GM23338 (cell line): Measurements from ENCODE around the gene SMTNL1. TPM values are rescaled to one million over a fixed set of nuclear protein-coding genes. Genes with fewer than 3 reads are reported as not detected.

Source experiments
- ATAC-seq: fragments of 200-7000 bp; cut with Tn5 transposase; 3 replicates; pipeline ENCODE4 v1.9.1; 2020
- DNase-seq: peaks from one replicate; pipeline ENCODE4 v3.0.0-alpha.2; 2015; ENCODE audit warnings: low spot score
- H2AFZ ChIP-seq: fragments of 200-600 bp; sonication (generic); 2 replicates; pipeline ENCODE4 v1.8.0; 2016; ENCODE audit warnings: antibody characterized with exemption, mild to moderate bottlenecking, moderate library complexity
- H3F3A ChIP-seq: fragments of 200-600 bp; sonication (generic); replicated peaks from 2 replicates; pipeline ENCODE4 v1.8.0; 2017; ENCODE audit warnings: antibody characterized with exemption, mixed run types, low read depth
- H3K27ac ChIP-seq: fragments of 200-600 bp; sonication (generic); 2 replicates; pipeline ENCODE4 v1.6.1; 2016; ENCODE audit warnings: low read depth
- H3K27me3 ChIP-seq: fragments of 200-600 bp; sonication (generic); 2 replicates; pipeline ENCODE4 v1.8.0; 2016; ENCODE audit warnings: mild to moderate bottlenecking, mixed run types, moderate library complexity; ENCODE audit not compliant: insufficient read depth
- H3K36me3 ChIP-seq: fragments of 200-600 bp; sonication (generic); 2 replicates; pipeline ENCODE4 v1.8.0; 2016; ENCODE audit warnings: mild to moderate bottlenecking; ENCODE audit not compliant: insufficient read depth
- H3K4me1 ChIP-seq: fragments of 200-600 bp; sonication (generic); 2 replicates; pipeline ENCODE4 v1.8.0; 2016; ENCODE audit warnings: mild to moderate bottlenecking, moderate library complexity; ENCODE audit not compliant: insufficient read depth
- H3K4me2 ChIP-seq: fragments of 200-600 bp; sonication (generic); 2 replicates; pipeline ENCODE4 v1.7.1; 2017; ENCODE audit warnings: mixed run types
- H3K4me3 ChIP-seq: fragments of 200-600 bp; sonication (generic); 2 replicates; pipeline ENCODE4 v1.6.1; 2016; ENCODE audit warnings: mixed run types
- H3K79me2 ChIP-seq: fragments of 200-600 bp; sonication (generic); replicated peaks from 2 replicates; pipeline ENCODE4 v1.8.0; 2017; ENCODE audit warnings: mild to moderate bottlenecking; ENCODE audit not compliant: insufficient read depth
- H3K9me2 ChIP-seq: fragments of 200-600 bp; sonication (generic); 2 replicates; pipeline ENCODE4 v1.8.0; 2017; ENCODE audit not compliant: insufficient read depth
- H4K20me1 ChIP-seq: fragments of 200-600 bp; sonication (generic); replicated peaks from 2 replicates; pipeline ENCODE4 v1.8.0; 2017; ENCODE audit warnings: mild to moderate bottlenecking; ENCODE audit not compliant: insufficient read depth
- H3K27ac Mint-ChIP-seq: 2 replicates; pipeline ENCODE4 v1.8.0; 2020; ENCODE audit warnings: inconsistent platforms, mild to moderate bottlenecking, moderate library complexity, mixed read lengths
- H3K27me3 Mint-ChIP-seq: 3 replicates; pipeline ENCODE4 v1.8.0; 2022; ENCODE audit warnings: low read depth, mild to moderate bottlenecking, moderate library complexity, mixed read lengths, inconsistent platforms; ENCODE audit not compliant: insufficient read depth, poor library complexity
- H3K36me3 Mint-ChIP-seq: 3 replicates; pipeline ENCODE4 v1.8.0; 2021; ENCODE audit warnings: low read depth, mild to moderate bottlenecking, inconsistent platforms, moderate library complexity, mixed read lengths
- H3K4me1 Mint-ChIP-seq: 3 replicates; pipeline ENCODE4 v1.8.0; 2020; ENCODE audit warnings: mild to moderate bottlenecking, inconsistent platforms, mixed read lengths
- H3K4me3 Mint-ChIP-seq: 3 replicates; pipeline ENCODE4 v1.8.0; 2021; ENCODE audit warnings: moderate library complexity, mild to moderate bottlenecking, inconsistent platforms, mixed read lengths
- H3K9me3 Mint-ChIP-seq: 3 replicates; pipeline ENCODE4 v1.8.0; 2020; ENCODE audit warnings: moderate library complexity, mild to moderate bottlenecking, inconsistent platforms, mixed read lengths
- CREB1 ChIP-seq: fragments of 250-450 bp; sonication (Bioruptor Pico); IDR thresholded peaks from 2 replicates; pipeline ENCODE4 v1.5.0; 2020; ENCODE audit warnings: low read depth, mild to moderate bottlenecking, moderate library complexity
- EZH2 ChIP-seq: fragments of 200-600 bp; sonication (generic); IDR thresholded peaks from one replicate; pipeline ENCODE4 v1.8.0; 2017; ENCODE audit warnings: antibody characterized with exemption, mild to moderate bottlenecking, low read depth; ENCODE audit not compliant: unreplicated experiment
- EZH2phosphoT487 ChIP-seq: fragments of 200-600 bp; sonication (generic); IDR thresholded peaks from one replicate; pipeline ENCODE4 v1.8.1; 2018; ENCODE audit warnings: antibody characterized with exemption; ENCODE audit not compliant: unreplicated experiment
- JUNB ChIP-seq: IDR thresholded peaks from one replicate; pipeline ENCODE4 v1.6.1; 2016; ENCODE audit warnings: antibody characterized with exemption; ENCODE audit not compliant: unreplicated experiment
- NANOG ChIP-seq: IDR thresholded peaks from 2 replicates; pipeline ENCODE4 v1.6.1; 2016; ENCODE audit warnings: antibody characterized with exemption, borderline replicate concordance
- POLR2AphosphoS5 ChIP-seq: IDR thresholded peaks from 2 replicates; pipeline ENCODE4 v1.6.1; 2016; ENCODE audit warnings: antibody characterized with exemption, low read depth
- STAT1 ChIP-seq: IDR thresholded peaks from one replicate; pipeline ENCODE4 v1.6.1; 2016; ENCODE audit warnings: antibody characterized with exemption; ENCODE audit not compliant: unreplicated experiment
- ZNF114 ChIP-seq: fragments of 250-450 bp; sonication (Bioruptor Pico); IDR thresholded peaks from 2 replicates; pipeline ENCODE4 v1.5.0; 2020; ENCODE audit warnings: mild to moderate bottlenecking, moderate library complexity
- ZNF331 ChIP-seq: fragments of 250-450 bp; sonication (Bioruptor Pico); IDR thresholded peaks from 2 replicates; pipeline ENCODE4 v1.5.0; 2020; ENCODE audit warnings: low read depth, mild to moderate bottlenecking, moderate library complexity
- polyA plus RNA-seq: library from polyadenylated mRNA; unstranded; fragments of >200 nt; fragmentation: Nextera tagmentation; extraction: Ambion mirVana; gene quantifications from 2 replicates; pipeline ENCODE4 v1.2.1, GENCODE V29; 2016
- total RNA-seq: library from RNA; depleted of rRNA; stranded (reverse); fragments of >200 nt; shearing (Covaris generic); gene quantifications from 2 replicates; pipeline ENCODE4 v1.2.3, GENCODE V29; 2014
- TF ChIP-seq, protein P1 (sequence below): fragments of 250-450 bp; sonication (Bioruptor Pico); IDR thresholded peaks from 2 replicates; pipeline ENCODE4 v1.5.0; 2020; ENCODE audit warnings: mild to moderate bottlenecking, moderate library complexity
- TF ChIP-seq, protein P2 (sequence below): IDR thresholded peaks from one replicate; pipeline ENCODE4 v1.6.1; 2018; ENCODE audit warnings: antibody characterized with exemption; ENCODE audit not compliant: unreplicated experiment
- TF ChIP-seq, protein P3 (sequence below): IDR thresholded peaks from 2 replicates; pipeline ENCODE4 v1.6.1; 2016; ENCODE audit warnings: antibody characterized with exemption
- TF ChIP-seq, protein P4 (sequence below), 2 experiments: fragments of 200-600 bp in 1 of 2; sonication (generic) in 1 of 2; conservative IDR thresholded peaks; 2 replicates each; pipeline versions ENCODE4 v1.5.1 to v1.6.1; 2016 to 2017; ENCODE audit warnings: antibody characterized with exemption in 2 of 2, low read depth in 2 of 2, mild to moderate bottlenecking in 2 of 2, moderate library complexity in 1 of 2

SMTNL1 gene
- total and polyA plus RNA-seq, 2 experiments from 2014 or later: 0.31 to 0.70 TPM

DNA sequence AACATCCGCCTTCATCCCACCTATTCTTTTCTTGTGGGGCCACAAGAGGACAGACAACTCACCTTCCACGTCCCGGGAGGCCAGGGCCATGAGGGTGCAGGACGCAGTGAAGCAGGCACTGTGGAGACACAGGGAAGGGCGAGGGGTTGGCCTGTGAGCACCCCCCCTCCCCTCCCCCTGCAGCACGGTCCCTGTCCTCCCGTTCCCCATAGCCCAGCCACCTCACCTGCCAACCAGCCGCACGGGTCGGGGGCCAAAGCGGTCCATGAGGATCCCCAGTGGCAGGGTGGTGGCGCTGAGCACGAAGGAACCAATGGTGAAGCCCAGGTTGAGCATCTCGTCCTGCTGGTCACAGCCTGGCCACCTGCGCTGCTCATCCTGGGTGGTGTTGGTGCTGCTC is 36.5 kb upstream of the SMTNL1 start:
- ATAC-seq: no peak
- H3K4me1 Mint-ChIP-seq: peaks cover 57% of the 10 kb centered on the region
- H3K4me3 Mint-ChIP-seq: no peak overlapping the region
- H3K27me3 Mint-ChIP-seq: peaks cover 16% of the 10 kb centered on the region
- Histone ChIP-seq H2AFZ (no peak overlapping the region), H3K36me3 (peaks cover under 1% of the 10 kb centered on the region; the same call in 1 of the 2 replicates), H3K27ac (no peak overlapping the region), H4K20me1 (peaks cover 15% of the 10 kb centered on the region), H3K4me2 (no peak overlapping the region), H3K27me3 (no peaks in the 10 kb centered on the region), H3K9me2 (no peaks in the 10 kb centered on the region), H3K79me2 (peaks cover 23% of the 10 kb centered on the region; the same call in 1 of the 2 replicates), H3K4me3 (no peak overlapping the region), H3F3A (peaks cover 14% of the 10 kb centered on the region), H3K4me1 (peaks cover 31% of the 10 kb centered on the region)
- TF ChIP-seq, protein P1, sequence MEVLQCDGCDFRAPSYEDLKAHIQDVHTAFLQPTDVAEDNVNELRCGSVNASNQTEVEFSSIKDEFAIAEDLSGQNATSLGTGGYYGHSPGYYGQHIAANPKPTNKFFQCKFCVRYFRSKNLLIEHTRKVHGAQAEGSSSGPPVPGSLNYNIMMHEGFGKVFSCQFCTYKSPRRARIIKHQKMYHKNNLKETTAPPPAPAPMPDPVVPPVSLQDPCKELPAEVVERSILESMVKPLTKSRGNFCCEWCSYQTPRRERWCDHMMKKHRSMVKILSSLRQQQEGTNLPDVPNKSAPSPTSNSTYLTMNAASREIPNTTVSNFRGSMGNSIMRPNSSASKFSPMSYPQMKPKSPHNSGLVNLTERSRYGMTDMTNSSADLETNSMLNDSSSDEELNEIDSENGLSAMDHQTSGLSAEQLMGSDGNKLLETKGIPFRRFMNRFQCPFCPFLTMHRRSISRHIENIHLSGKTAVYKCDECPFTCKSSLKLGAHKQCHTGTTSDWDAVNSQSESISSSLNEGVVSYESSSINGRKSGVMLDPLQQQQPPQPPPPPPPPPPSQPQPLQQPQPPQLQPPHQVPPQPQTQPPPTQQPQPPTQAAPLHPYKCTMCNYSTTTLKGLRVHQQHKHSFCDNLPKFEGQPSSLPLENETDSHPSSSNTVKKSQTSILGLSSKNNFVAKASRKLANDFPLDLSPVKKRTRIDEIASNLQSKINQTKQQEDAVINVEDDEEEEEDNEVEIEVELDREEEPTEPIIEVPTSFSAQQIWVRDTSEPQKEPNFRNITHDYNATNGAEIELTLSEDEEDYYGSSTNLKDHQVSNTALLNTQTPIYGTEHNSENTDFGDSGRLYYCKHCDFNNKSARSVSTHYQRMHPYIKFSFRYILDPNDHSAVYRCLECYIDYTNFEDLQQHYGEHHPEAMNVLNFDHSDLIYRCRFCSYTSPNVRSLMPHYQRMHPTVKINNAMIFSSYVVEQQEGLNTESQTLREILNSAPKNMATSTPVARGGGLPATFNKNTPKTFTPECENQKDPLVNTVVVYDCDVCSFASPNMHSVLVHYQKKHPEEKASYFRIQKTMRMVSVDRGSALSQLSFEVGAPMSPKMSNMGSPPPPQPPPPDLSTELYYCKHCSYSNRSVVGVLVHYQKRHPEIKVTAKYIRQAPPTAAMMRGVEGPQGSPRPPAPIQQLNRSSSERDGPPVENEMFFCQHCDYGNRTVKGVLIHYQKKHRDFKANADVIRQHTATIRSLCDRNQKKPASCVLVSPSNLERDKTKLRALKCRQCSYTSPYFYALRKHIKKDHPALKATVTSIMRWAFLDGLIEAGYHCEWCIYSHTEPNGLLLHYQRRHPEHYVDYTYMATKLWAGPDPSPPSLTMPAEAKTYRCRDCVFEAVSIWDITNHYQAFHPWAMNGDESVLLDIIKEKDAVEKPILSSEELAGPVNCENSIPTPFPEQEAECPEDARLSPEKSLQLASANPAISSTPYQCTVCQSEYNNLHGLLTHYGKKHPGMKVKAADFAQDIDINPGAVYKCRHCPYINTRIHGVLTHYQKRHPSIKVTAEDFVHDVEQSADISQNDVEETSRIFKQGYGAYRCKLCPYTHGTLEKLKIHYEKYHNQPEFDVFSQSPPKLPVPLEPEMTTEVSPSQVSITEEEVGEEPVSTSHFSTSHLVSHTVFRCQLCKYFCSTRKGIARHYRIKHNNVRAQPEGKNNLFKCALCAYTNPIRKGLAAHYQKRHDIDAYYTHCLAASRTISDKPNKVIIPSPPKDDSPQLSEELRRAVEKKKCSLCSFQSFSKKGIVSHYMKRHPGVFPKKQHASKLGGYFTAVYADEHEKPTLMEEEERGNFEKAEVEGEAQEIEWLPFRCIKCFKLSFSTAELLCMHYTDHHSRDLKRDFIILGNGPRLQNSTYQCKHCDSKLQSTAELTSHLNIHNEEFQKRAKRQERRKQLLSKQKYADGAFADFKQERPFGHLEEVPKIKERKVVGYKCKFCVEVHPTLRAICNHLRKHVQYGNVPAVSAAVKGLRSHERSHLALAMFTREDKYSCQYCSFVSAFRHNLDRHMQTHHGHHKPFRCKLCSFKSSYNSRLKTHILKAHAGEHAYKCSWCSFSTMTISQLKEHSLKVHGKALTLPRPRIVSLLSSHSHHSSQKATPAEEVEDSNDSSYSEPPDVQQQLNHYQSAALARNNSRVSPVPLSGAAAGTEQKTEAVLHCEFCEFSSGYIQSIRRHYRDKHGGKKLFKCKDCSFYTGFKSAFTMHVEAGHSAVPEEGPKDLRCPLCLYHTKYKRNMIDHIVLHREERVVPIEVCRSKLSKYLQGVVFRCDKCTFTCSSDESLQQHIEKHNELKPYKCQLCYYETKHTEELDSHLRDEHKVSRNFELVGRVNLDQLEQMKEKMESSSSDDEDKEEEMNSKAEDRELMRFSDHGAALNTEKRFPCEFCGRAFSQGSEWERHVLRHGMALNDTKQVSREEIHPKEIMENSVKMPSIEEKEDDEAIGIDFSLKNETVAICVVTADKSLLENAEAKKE (CRISPR knock-in tag): no peak
- no peak for TF ChIP-seq POLR2AphosphoS5
- TF ChIP-seq JUNB: no peak
- TF ChIP-seq, protein P2, sequence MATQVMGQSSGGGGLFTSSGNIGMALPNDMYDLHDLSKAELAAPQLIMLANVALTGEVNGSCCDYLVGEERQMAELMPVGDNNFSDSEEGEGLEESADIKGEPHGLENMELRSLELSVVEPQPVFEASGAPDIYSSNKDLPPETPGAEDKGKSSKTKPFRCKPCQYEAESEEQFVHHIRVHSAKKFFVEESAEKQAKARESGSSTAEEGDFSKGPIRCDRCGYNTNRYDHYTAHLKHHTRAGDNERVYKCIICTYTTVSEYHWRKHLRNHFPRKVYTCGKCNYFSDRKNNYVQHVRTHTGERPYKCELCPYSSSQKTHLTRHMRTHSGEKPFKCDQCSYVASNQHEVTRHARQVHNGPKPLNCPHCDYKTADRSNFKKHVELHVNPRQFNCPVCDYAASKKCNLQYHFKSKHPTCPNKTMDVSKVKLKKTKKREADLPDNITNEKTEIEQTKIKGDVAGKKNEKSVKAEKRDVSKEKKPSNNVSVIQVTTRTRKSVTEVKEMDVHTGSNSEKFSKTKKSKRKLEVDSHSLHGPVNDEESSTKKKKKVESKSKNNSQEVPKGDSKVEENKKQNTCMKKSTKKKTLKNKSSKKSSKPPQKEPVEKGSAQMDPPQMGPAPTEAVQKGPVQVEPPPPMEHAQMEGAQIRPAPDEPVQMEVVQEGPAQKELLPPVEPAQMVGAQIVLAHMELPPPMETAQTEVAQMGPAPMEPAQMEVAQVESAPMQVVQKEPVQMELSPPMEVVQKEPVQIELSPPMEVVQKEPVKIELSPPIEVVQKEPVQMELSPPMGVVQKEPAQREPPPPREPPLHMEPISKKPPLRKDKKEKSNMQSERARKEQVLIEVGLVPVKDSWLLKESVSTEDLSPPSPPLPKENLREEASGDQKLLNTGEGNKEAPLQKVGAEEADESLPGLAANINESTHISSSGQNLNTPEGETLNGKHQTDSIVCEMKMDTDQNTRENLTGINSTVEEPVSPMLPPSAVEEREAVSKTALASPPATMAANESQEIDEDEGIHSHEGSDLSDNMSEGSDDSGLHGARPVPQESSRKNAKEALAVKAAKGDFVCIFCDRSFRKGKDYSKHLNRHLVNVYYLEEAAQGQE: no peak
- TF ChIP-seq, protein P3, sequence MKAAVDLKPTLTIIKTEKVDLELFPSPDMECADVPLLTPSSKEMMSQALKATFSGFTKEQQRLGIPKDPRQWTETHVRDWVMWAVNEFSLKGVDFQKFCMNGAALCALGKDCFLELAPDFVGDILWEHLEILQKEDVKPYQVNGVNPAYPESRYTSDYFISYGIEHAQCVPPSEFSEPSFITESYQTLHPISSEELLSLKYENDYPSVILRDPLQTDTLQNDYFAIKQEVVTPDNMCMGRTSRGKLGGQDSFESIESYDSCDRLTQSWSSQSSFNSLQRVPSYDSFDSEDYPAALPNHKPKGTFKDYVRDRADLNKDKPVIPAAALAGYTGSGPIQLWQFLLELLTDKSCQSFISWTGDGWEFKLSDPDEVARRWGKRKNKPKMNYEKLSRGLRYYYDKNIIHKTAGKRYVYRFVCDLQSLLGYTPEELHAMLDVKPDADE: no peak
- no peak for TF ChIP-seq EZH2
- TF ChIP-seq, protein P4, sequence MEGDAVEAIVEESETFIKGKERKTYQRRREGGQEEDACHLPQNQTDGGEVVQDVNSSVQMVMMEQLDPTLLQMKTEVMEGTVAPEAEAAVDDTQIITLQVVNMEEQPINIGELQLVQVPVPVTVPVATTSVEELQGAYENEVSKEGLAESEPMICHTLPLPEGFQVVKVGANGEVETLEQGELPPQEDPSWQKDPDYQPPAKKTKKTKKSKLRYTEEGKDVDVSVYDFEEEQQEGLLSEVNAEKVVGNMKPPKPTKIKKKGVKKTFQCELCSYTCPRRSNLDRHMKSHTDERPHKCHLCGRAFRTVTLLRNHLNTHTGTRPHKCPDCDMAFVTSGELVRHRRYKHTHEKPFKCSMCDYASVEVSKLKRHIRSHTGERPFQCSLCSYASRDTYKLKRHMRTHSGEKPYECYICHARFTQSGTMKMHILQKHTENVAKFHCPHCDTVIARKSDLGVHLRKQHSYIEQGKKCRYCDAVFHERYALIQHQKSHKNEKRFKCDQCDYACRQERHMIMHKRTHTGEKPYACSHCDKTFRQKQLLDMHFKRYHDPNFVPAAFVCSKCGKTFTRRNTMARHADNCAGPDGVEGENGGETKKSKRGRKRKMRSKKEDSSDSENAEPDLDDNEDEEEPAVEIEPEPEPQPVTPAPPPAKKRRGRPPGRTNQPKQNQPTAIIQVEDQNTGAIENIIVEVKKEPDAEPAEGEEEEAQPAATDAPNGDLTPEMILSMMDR (conservative IDR thresholded peaks at IDR 0.05; ENCODE audit: low read depth in 2 of 2): no peak
- TF ChIP-seq EZH2phosphoT487: no peak
- TF ChIP-seq CREB1 (CRISPR knock-in tag): no peak
- TF ChIP-seq ZNF114 (CRISPR knock-in tag): no peak
- TF ChIP-seq ZNF331 (CRISPR knock-in tag): no peak
- TF ChIP-seq STAT1: no peak
- no peak for TF ChIP-seq NANOG
- H3K36me3 Mint-ChIP-seq: peaks cover 66% of the 10 kb centered on the region
- 0 out of 2 replicates have a peak overlapping the region, but pooled peaks have one; percentile 85 for H3K27ac Mint-ChIP-seq
- DNase-seq: no peak
- no peaks in the 10 kb centered on the region for H3K9me3 Mint-ChIP-seq
